Spleen (tissue), 7 donors: Measurements from ENCODE around the gene FUT3.

Experiments
- POLR2AphosphoS5 ChIP-seq, 3 donors: sonication (generic); formaldehyde crosslinking; IDR thresholded peaks; one replicate each; pipeline ENCODE4 v1.5.1; 2017; ENCODE audit warnings: antibody characterized with exemption in 3 of 3
- TF ChIP-seq, protein P1 (sequence below), 11 experiments: fragments of 200-600 bp in 7 of 11; fragments of 450-650 bp in 4 of 11; sonication (generic) in 4 of 11; IDR thresholded peaks in 8 of 11; conservative IDR thresholded peaks in 3 of 11; 1 replicate in 7 of 11; 2 replicates in 4 of 11; pipeline versions ENCODE4 v1.4.0 to v1.8.0; 2016 to 2021; ENCODE audit warnings: antibody characterized with exemption in 11 of 11, inconsistent platforms in 4 of 11, mild to moderate bottlenecking in 1 of 11
- donor health status: DM: no; HTN: no; CAD: no; lungs with moderate emphysema.
- donor health status: DM: no; HTN: no; CAD: no.
- donor health status: DM: no; HTN: no; CAD: no.

DNA sequence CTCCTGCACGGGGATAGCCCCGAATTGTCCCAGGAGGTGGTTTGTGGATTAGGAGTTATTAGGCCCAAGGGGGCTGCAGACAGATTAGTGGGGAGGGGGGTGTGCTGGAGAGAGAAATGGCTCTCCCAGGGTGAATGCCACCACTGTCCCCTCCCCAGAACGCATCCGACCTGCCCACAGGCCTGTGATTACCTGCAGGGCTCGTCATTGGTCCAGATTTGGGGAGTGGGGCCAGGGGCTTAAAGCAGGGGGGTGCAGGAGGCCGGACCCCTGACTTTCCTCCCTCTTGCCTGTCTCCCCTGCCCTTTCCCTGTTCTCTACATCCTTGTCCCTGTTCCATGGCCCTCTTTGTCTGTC is 45.1 kb downstream of the FUT3 start:
- TF ChIP-seq, protein P1, sequence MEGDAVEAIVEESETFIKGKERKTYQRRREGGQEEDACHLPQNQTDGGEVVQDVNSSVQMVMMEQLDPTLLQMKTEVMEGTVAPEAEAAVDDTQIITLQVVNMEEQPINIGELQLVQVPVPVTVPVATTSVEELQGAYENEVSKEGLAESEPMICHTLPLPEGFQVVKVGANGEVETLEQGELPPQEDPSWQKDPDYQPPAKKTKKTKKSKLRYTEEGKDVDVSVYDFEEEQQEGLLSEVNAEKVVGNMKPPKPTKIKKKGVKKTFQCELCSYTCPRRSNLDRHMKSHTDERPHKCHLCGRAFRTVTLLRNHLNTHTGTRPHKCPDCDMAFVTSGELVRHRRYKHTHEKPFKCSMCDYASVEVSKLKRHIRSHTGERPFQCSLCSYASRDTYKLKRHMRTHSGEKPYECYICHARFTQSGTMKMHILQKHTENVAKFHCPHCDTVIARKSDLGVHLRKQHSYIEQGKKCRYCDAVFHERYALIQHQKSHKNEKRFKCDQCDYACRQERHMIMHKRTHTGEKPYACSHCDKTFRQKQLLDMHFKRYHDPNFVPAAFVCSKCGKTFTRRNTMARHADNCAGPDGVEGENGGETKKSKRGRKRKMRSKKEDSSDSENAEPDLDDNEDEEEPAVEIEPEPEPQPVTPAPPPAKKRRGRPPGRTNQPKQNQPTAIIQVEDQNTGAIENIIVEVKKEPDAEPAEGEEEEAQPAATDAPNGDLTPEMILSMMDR (IDR thresholded peaks at IDR 0.05 in 8 of 11, conservative IDR thresholded peaks at IDR 0.05 in 3 of 11) = peak in 4 of 11 experiments; percentile 1 to 22 (median 20)
- TF ChIP-seq POLR2AphosphoS5 (IDR thresholded peaks at IDR 0.05) = no peak
